GM19438 (cell line): Measurements from ENCODE around the gene TXNDC8.
"Not testable (repeated sequence)": the region's sequence is repeated elsewhere in the genome, so short reads cannot be mapped to it uniquely, and the experiment has no call there.

Source experiments
- ATAC-seq: cut with Tn5 transposase; IDR thresholded peaks from one replicate; pipeline ENCODE4 v1.9.1; 2021; ENCODE audit warnings: low read depth; ENCODE audit not compliant: unreplicated experiment

TXNDC8 gene

DNA sequence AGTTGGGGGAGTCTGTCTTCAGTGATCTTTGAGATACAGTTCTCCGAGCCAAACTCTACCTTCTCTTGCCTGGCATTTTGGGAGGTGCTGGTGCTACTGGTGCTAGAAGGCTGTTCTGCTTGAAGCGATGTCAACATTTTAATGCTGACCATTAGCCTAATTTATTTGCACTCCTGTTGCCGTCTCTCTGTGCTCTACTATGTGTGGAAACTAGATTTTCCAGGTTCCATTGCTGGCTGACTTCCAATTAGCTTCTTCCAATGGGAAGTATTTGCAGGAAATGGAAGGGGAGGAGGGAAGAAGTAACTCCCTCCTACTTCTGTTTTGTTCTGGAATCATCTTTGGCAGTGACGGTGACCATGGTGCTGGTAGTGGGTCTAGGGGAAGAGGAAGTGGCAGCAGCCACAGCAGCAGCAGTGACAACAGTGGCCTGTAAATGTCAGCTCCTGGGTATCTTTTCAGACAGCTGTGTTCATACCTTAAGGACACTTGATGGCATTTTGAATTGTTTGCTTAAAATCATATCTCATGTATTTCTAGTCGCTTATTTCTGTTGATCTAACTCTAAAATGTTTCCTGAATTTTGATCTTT, 7.9 kb downstream of the TXNDC8 start:
- ATAC-seq = no peak

DNA sequence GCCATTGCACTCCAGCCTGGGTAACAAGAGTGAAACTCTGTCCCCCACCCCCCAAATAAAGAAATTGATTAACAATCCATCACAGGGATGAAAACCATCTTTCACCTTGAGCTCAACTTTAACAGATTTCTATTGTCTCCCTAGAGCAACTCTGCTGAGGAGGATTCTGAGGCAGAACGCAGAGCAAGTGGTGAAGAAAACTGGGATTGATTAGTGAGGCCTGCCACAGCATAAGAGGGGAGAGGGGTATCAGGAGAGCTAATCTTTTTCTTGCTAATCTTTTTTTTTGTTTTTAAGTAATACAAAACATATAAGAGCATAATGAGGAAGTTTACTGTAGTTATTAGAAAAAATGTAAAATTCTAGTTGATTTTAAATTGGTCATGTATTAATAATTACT, 8.9 kb downstream of the TXNDC8 start:
- no peak for ATAC-seq

DNA sequence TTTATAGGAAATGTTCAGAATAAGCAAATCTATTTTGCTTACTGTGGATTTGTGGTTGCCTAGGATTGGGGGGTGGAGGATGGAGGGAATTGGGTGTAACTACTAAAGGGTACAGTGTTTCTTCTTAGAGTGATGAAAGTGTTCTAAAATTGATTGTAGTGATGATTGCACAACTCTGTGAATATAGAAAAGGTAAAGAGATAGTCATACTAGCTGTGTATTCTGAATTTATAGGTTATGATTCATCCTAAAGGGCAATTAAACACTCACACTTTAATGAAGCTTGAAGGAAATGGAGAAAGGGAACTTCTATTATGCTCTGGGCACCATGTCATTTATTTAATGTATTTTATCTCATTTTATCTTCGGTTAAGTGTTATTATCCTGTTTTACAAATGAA, 9.9 kb downstream of the TXNDC8 start:
- no peak for ATAC-seq

DNA sequence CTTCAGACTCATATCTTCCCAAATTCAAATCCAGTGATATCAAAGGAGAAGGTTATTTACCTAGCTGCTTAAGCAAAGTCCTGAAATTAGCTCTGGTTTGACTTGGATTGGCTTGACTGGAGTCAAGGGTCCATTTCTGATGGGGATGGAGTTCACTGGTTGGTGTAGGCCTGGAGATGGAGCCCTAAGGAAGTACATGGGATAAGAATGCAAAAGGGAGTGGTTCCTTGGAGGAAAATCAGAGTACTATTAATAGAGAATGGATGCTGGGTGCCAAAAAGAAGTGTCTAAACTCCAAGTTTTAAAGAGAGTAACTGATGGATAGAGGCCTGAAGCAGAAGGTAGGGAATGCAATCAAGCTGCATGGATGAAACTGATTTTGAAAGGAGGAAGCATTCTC, 13.8 kb downstream of the TXNDC8 start:
- no peak for ATAC-seq

DNA sequence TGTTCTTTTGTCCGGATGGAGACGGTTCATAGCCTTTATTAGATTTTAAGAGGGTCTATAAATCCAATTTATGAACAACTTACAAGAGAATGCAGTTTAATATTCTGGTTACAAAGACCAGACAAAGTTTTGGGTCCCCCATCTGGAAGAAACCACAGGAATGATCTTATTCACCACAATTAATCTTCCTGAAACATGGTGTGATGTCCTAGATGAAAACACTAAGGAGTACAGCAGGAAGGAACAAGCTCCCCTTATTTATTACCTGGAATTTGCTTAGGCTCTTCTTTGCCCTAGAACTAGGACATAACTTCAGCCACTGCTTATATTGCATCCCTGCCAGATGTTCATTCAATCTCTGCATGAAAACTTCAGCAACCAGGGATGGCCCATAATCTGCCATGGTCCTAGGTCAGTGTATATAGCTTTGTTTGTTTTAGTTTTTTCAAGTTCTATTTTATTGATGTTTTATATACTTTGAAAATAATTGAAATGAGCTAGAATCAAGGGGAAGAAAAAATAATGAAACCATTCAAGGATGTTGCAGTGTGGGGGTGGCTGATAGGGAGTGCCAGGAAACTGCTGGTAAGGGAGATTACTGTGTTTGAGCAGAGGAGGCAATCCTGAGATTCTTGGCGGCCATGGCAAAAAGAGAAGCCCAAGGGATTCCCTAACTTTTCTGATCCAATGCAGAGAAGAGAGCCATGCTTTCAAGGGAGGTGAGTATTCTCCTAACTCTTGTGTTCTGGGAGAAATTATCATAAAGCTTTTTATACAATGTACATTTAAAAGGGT, 16.8 kb downstream of the TXNDC8 start:
- no peak for ATAC-seq

DNA sequence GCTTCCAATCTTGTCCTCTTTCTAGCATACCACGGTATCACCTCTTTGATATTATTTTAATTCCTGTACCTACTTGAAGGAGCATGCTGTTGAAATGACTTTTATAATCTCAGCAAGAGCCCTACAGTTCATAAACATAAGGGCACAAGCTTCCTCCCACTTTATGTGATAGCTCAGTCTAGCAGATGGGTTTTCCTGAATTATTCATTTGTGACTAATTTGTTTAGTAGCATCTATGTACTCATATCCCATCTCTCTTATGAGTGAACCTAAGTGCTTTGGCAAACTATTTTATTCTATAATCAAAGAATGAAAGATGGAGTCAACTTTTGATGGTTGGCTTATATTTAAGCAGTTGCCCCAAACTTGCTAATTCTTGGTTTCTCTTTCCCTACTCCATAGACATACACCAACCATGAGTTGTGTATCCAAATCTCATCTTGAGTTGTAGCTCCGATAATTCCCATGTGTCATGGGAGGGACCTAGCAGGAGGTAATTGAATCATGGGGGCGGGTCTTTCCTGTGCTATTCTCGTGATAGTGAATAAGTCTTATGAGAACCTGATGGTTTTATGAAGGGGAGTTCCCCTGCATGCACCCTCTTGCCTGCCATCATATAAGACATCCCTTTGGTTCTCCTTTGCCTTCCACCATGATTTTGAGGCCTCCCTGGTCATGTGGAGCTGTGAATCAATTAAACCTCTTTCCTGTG, 17.7 kb downstream of the TXNDC8 start:
- no peak for ATAC-seq

DNA sequence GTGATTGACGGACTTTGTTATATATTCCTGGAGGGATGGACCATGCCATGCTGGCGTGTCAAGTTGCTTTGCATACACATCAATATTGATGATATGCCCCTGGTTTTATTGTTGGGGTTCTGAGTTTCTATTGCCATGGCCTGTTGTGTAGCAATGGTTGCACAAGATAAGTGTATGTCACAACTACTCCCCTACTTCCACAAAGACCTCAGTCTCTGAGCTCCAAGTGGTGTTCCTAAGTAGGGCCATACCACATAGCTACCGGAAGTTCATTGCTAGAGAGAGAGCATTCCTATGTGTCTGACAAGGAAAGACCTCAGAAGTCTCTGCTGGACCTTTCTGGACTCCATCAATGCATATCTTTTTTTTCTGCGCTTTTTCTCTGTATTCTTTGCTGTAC, 19.8 kb downstream of the TXNDC8 start:
- ATAC-seq = no peak

DNA sequence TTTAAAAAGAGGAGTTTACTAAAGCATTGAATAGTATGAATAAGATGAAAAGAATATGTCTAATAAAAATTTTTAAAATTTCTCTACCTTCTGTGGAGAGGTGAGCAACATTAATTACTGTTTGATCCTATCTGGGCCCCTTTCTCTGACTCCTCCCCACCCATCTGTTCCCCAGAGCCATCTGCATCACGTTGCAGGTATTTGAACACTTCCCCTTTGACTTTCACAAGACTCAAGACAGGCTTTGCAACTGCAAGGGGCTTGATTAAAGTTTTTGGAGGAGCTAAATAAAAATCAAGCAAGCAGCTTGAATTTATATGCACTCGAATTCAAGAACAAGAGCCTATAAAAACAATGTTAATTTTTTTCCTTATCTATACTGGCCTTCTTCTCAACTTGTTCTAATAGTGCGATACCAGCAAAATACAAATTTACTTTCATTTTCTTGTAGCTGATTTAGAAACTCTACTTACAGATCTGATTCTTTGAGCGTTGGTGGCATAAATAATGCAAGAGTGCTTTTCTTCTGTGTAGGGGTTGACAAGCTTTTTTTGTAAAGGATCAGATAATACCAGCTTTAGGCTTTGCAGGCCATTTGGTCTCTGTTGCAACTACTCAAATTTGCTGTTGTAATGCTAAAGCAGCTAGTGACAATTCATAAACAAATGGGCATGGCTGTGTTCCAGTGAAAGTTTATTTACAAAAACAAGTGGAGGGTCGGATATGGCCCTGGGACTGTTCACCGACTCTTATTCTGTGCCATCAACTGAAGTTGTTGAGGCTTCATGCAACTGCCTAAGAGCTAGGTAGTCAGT, 21.2 kb downstream of the TXNDC8 start:
- ATAC-seq = peak; percentile 98

DNA sequence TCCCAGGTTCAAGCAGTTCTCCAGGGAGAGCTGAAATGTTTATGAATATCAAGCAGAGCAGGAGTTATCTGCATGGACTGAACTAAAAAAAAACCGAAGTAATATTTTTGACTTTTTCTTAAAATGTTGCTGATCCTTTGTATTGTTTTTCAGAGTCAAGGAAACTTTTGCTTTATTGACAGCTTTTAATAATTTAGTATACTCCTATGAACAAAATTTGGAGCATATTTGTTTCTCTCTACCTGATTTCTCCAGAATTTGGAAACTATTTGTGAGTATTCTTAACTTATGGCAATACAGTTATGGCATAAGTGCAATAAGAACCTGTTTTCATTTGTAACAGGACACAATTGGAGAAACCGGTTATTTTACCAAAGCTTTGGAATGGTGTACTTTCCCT, 25.7 kb downstream of the TXNDC8 start:
- ATAC-seq = not testable (repeated sequence)

DNA sequence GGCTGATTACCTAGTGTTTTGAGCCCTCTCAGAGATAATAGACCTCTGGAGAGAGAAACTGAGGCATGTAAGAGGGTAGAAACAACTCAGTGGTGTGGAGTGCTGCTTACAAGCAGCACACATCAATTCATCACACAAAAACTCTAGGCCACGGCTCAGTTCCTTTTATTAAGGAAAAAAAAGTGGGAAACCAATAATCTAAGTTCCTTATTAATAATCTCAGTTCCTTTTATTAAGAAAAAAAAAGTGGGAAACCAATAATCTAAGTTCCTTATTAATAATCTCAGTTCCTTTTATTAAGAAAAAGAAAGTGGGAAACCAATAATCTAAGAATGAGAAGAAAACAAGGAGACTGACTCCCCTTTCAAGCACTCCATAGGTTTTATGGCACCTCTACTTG, 28.0 kb downstream of the TXNDC8 start:
- ATAC-seq = no peak

DNA sequence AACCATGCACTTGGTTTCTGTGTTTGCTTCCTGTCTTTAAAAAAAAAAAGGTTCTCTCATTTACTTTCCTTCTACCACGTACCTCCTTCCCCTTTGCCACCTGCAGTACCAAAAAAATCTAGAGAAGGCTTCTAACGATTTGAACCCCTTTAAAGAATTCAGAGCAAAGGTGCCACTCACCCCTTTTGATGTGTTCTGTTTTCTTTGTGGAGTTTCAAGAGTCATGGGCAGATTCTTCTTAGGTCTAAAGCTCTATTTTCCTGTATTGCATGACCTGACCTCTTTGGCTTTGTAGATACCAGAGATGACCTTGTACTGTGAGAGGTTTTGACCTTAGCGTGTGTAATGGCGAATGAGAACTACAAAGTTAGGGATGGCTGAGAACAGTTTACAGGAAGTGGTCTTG, 29.0 kb downstream of the TXNDC8 start:
- peak; percentile 71 for ATAC-seq

DNA sequence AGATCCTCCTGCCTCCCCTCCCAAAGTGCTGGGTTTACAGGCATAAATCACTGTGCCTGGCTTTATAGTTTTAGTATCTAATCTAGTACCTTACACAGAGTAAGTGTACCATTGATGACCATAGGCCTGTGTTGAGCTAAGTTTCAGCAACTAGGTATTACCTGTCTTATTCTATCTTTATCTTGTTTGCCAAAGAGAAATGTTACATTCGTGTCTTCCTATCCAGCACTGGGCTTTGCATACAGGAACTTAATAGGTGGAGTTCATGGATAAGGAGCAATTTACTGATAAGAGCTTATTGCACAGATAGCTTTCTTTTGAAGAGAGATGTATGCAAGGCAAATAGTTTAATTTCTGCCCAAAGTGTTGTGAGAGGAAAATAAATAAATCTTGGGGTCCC, 30.5 kb downstream of the TXNDC8 start:
- no peak for ATAC-seq

DNA sequence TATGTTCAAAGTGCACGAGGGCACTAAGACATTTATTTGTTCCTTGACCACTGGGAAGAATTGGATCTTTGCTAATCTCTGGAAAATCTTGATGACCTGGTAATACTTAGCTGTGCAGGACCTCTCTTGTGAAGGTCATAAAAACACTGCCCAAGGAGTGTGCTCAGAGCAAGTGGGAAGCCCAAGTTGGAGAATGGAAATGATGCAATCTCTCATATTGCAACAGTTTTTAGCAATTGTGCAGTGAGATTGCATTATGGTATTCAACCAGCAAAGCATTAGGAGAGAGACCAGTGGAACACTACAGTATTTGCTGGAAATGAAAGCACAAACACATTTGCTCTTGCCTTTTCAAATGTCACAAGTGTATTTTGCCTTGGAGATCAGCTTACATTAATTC, 34.5 kb downstream of the TXNDC8 start:
- no peak for ATAC-seq

DNA sequence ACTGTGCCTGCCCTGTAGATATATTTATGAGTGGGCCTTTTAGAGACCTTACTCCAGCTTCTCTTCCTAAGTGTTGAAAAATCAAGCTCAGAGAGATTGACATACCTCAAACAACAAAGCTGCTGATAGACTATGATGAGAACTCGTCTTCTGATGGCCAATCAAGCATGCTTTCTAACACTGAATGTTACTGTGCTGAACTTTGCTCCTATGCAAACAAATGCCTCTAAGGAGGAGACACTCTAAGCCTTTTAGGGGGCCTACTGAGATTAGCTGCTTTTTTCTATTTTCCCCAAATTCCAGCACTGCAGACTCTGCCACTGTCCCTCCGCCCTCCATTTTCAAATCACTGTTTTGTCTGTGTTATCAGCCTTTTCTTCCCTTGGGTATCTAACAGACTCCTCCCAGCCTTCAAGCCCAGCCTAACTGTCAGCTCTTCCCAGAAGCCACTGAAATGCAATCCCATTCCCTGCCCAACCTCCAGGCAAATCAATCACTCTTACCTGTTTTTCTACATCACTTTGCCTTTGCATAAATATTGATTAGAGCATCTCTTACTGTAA, 39.5 kb downstream of the TXNDC8 start:
- no peak for ATAC-seq

DNA sequence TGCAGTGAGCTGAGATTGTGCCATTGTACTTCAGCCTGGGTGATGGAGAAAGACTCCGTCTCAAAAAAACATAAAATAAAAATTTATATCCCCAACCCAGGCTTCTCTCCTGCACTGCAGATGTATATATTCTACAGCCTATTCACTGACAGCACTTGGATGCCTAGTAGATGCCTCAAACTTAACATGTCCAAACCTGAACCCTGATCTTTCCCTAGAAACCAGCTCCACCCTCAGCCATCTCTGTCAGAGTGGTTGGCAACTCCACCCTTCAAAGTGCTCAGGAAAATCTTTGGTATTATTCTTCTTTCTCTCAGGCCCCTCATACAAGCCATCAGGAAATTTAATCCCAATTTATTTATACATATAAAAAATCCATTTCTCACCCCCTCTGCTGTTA, 44.4 kb downstream of the TXNDC8 start:
- no peak for ATAC-seq

DNA sequence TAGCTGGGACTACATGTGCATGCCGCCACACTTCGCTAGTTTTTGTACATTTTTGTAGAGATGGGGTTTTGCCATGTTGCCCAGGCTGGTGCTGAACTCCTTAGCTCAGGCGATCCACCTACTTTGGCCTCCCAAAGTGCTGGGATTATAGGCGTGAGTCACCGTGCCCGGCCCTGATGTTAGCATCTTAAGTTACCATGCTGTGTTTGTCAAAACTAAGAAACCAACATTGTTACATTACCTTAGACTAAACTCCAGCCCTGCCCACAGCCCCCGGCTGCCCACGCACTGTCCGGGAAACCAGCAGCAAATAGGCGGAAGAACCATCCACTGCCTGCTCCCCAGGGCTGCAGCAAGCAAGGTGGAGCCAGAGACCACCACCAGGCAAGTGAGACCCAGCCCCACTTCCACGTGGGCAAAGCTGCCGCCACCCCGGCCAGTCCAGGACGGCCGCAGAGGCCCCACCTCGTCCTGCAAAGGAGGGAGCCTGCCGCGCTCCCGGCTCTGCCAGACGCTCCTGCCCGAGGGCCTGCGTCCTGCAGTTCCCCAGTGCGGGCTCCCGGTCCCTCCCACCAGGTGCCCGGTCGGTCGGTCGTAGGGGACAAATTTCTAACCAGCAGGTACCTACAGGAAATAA, 45.6 kb downstream of the TXNDC8 start:
- no peak for ATAC-seq

DNA sequence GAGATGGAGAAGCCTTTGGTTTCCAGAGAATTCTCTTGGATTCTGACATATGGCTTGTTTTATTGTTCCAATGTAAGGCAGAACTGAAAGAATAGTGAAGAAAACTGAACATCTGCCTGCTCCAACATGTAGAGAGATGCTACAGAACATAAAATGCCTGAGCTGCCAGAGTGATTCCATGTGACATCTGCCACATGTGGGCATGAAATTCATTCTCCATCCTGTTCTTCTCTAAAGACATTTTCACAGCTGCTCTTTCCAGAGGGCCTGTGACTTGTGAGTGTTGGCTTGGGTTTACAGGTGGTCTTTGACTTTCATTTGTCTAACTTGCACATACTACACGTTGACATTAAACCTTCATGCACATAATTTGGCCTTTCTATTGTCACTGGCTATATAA, 47.7 kb downstream of the TXNDC8 start:
- no peak for ATAC-seq

DNA sequence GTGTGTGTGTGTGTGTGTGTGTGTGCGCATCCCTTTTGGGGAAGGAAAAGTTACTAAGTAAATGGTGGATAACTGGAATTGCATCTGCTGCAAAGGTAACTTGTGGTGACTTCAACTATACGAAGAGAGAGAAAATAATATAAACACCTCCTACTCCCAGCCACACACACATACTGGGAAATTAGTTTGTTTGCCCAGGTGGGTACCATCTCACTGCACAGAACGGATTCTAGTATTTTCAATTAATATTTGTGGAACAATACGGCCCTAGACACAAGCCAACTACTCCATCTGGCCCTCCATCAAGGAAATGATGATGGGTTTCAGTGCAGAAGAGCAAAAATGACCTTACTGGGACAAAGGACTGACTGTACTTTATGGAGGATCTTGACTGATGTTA, 49.2 kb downstream of the TXNDC8 start:
- ATAC-seq = no peak

DNA sequence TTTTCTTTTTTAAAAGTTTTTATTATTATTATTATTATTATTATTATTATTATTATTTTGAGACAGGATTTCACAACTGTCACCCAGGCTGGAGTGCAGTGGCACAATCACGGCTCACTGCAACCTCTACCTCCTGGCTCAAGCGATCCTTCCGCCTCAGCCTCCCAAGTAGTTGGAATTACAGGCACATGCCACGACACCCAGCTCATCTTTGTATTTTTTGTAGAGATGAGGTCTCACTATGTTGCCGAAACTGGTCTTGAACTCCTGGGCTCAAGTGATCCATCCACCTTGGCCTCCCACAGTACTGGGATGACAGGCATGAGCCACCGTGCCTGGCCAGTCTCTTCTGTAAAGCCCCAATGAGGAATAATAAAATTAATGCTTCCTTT, 50.4 kb downstream of the TXNDC8 start:
- ATAC-seq = no peak

DNA sequence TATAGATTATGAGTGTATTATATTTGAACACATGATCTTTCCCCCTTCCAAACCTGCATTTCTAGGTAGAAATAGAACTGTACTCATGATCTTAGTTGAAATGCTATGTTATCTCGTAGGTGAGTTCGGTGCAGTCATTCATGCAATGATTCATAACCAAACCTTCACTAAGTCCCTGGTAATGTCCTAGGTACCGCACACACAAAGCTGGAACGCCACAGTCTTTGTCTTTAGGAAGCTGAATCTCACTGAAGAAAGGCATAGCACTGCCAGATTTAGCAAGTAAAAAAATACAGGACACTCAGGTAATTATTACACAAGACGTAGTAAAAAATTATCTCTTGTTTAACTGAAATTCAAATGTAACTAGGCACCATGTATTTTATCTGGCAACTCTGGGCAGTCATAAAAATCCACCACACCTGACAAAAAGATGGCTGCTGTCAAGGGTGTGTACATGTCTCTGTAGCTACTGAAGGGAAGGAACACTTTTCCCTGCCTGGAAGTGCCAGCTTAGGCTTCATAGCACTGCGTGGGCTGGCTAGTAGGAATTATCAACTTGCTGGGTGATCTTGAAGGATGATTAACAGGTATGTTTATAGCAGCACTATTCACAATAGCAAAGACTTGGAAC, 53.3 kb downstream of the TXNDC8 start:
- ATAC-seq = no peak
